ENCODE measurements around the gene ABR.

- TF ChIP-seq CTCF (IDR thresholded peaks at IDR 0.05): no peak
- TF ChIP-seq POLR2A (IDR thresholded peaks at IDR 0.05): no peak
Measured at GRCh38 chr17:1226308-1226707, 46.5 kb upstream of the ABR start.
